Gastroesophageal sphincter (tissue), 3 donors: ENCODE measurements around the gene CADM1.

Experiments
- POLR2AphosphoS5 ChIP-seq: sonication (generic); formaldehyde crosslinking; IDR thresholded peaks from one replicate; pipeline ENCODE4 v1.6.1; 2017; ENCODE audit warnings: antibody characterized with exemption
- TF ChIP-seq, protein P1 (sequence below), 4 experiments: fragments of 200-600 bp in 2 of 4; fragments of 450-650 bp in 2 of 4; sonication (generic) in 1 of 4; IDR thresholded peaks; one replicate each; pipeline ENCODE4 v1.5.1; 2017 to 2019; ENCODE audit warnings: antibody characterized with exemption in 4 of 4, mild to moderate bottlenecking in 2 of 4, moderate library complexity in 2 of 4

DNA sequence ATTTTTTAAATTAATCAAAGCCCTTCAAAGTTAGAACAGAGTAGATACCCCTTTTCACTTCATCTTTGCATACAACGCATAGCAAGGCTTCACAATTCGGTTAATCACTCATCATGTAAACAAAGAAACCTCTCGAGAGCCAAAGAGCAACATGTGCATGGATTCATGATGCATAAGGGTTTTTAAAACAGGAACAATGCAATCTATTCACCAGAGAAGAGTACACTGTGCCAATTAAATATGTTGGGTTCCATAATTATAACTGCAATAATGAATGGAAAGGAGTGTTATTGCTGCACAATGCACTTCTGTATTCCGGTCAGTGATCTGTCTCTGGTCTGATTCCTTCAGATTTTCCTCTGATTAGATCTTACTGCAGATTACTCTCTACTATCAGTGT lies 45.3 kb downstream of the CADM1 start:
- TF ChIP-seq POLR2AphosphoS5 = no peak
- TF ChIP-seq, protein P1, sequence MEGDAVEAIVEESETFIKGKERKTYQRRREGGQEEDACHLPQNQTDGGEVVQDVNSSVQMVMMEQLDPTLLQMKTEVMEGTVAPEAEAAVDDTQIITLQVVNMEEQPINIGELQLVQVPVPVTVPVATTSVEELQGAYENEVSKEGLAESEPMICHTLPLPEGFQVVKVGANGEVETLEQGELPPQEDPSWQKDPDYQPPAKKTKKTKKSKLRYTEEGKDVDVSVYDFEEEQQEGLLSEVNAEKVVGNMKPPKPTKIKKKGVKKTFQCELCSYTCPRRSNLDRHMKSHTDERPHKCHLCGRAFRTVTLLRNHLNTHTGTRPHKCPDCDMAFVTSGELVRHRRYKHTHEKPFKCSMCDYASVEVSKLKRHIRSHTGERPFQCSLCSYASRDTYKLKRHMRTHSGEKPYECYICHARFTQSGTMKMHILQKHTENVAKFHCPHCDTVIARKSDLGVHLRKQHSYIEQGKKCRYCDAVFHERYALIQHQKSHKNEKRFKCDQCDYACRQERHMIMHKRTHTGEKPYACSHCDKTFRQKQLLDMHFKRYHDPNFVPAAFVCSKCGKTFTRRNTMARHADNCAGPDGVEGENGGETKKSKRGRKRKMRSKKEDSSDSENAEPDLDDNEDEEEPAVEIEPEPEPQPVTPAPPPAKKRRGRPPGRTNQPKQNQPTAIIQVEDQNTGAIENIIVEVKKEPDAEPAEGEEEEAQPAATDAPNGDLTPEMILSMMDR (IDR thresholded peaks at IDR 0.05) = no peak
